K562 (cell line): ENCODE results near the gene BST1. TPM values are rescaled to one million over a fixed set of nuclear protein-coding genes. Genes with fewer than 3 reads are reported as not detected.

ENCODE experiments used
- ATAC-seq: fragments of 200-7000 bp; cut with Tn5 transposase; 3 replicates; pipeline ENCODE4 v1.9.1; 2020; ENCODE audit warnings: moderate library complexity
- BruUV-seq: library from RNA; stranded (reverse); fragments of 400-500 nt; replicated peaks from 2 replicates; lab custom pipeline; 2021; lab: Mats Ljungman, UMichigan
- CTCF ChIA-PET: fragments of 300-600 bp; formaldehyde crosslinking; extraction: SDS; loops from one replicate; lab custom pipeline; 2021; ENCODE audit warnings: low intra/inter-chr PET ratio; lab: Yijun Ruan, JAX
- POLR2A ChIA-PET: fragments of 300-600, 350-650 bp; sonication (Branson Sonifier 250); formaldehyde crosslinking; extraction: SDS; loops from one replicate; lab custom pipeline; 2021; ENCODE audit warnings: antibody characterized with exemption, inconsistent platforms; lab: Yijun Ruan, JAX
- DNase-seq, 4 experiments: peaks; one replicate each; pipeline versions ENCODE4 v3.0.0 to v3.0.0-alpha.2; 2011 to 2018; ENCODE audit warnings: low spot score in 3 of 4, mixed read lengths in 3 of 4; ENCODE audit errors: extremely low read depth in 1 of 4
- FAIRE-seq: peaks from 2 replicates; lab custom pipeline; 2011; peaks lifted over from hg19 to GRCh38; lab: Jason Lieb, UNC
- H2AFZ ChIP-seq: 2 replicates; pipeline ENCODE4 v1.6.0; 2011; ENCODE audit warnings: low read depth, low read length, control low read depth, inconsistent platforms
- H3K27ac ChIP-seq: fragments of 200-600 bp; 3 replicates; pipeline ENCODE4 v1.8.0; 2011; ENCODE audit warnings: low read depth, mild to moderate bottlenecking, control low read depth, inconsistent platforms, low read length, moderate library complexity, mixed read lengths; ENCODE audit errors: extremely low read depth
- H3K27me3 ChIP-seq, 2 experiments: fragments of 300-600 bp in 1 of 2; 2 replicates in 1 of 2; 3 replicates in 1 of 2; pipeline versions ENCODE4 v1.6.0 to v1.8.0; 2011; ENCODE audit warnings: inconsistent platforms in 2 of 2, low read length in 2 of 2, mild to moderate bottlenecking in 1 of 2, mixed read lengths in 1 of 2, moderate library complexity in 1 of 2; ENCODE audit not compliant: control insufficient read depth in 2 of 2, insufficient read depth in 2 of 2
- H3K36me3 ChIP-seq: fragments of 300-600 bp; 3 replicates; pipeline ENCODE4 v1.8.0; 2011; ENCODE audit warnings: mild to moderate bottlenecking, low read length, inconsistent platforms; ENCODE audit not compliant: control insufficient read depth, insufficient read depth
- H3K4me1 ChIP-seq, 2 experiments: fragments of 200-600 bp in 1 of 2; replicated peaks in 1 of 2; 2 replicates in 1 of 2; 3 replicates in 1 of 2; pipeline versions ENCODE4 v1.5.1 to v1.8.0; 2011; ENCODE audit warnings: inconsistent platforms in 2 of 2, low read length in 2 of 2, mild to moderate bottlenecking in 1 of 2, mixed read lengths in 1 of 2, moderate library complexity in 1 of 2; ENCODE audit not compliant: control insufficient read depth in 2 of 2, insufficient read depth in 2 of 2
- H3K4me2 ChIP-seq: 2 replicates; pipeline ENCODE4 v1.6.1; 2011; ENCODE audit warnings: low read length, control low read depth, inconsistent platforms, mixed read lengths; ENCODE audit not compliant: insufficient read depth
- H3K4me3 ChIP-seq: fragments of 200-600 bp; sonication (generic), shearing (Covaris generic); 2 replicates; pipeline ENCODE4 v1.5.1; 2016; ENCODE audit warnings: control low read depth, inconsistent platforms
- H3K79me2 ChIP-seq: fragments of 200-600 bp; 3 replicates; pipeline ENCODE4 v1.8.0; 2011; ENCODE audit warnings: low read length, inconsistent platforms; ENCODE audit not compliant: control insufficient read depth, insufficient read depth
- H3K9ac ChIP-seq, 2 experiments: 2 replicates each; pipeline versions ENCODE4 v1.6.0 to v1.6.1; 2011; ENCODE audit warnings: low read depth in 2 of 2, low read length in 2 of 2, control low read depth in 1 of 2, inconsistent platforms in 1 of 2, mild to moderate bottlenecking in 1 of 2, mixed read lengths in 1 of 2; ENCODE audit not compliant: insufficient read depth in 1 of 2
- H3K9me1 ChIP-seq: one replicate; pipeline ENCODE4 v1.6.0; 2011; ENCODE audit warnings: inconsistent platforms, mild to moderate bottlenecking, low read length, moderate library complexity; ENCODE audit not compliant: control insufficient read depth, insufficient read depth
- H3K9me3 ChIP-seq: replicated peaks from 2 replicates; pipeline ENCODE4 v1.5.1; 2011; ENCODE audit warnings: low read depth, low read length, inconsistent platforms; ENCODE audit not compliant: control insufficient read depth, insufficient read depth
- H4K20me1 ChIP-seq: replicated peaks from 2 replicates; pipeline ENCODE4 v1.6.1; 2011; ENCODE audit warnings: low read length, inconsistent platforms, mixed read lengths; ENCODE audit not compliant: control insufficient read depth, insufficient read depth
- BDP1 ChIP-seq: IDR thresholded peaks from 3 replicates; pipeline ENCODE4 v1.6.1; 2011; ENCODE audit not compliant: insufficient read length, insufficient read depth
- EHMT2 ChIP-seq: fragments of 450-650 bp; IDR thresholded peaks from 2 replicates; pipeline ENCODE4 v1.6.1; 2018; ENCODE audit warnings: antibody characterized with exemption
- ETS2 ChIP-seq: IDR thresholded peaks from 2 replicates; pipeline ENCODE4 v1.6.1; 2016; ENCODE audit warnings: borderline replicate concordance, missing genetic modification characterization, mild to moderate bottlenecking, moderate library complexity, missing compliant biosample characterization; ENCODE audit not compliant: poor library complexity, severe bottlenecking
- MTA2 ChIP-seq: fragments of 450-650 bp; IDR thresholded peaks from 2 replicates; pipeline ENCODE4 v1.6.1; 2016; ENCODE audit warnings: low read depth
- NFRKB ChIP-seq: fragments of 450-650 bp; IDR thresholded peaks from 2 replicates; pipeline ENCODE4 v1.6.1; 2016; ENCODE audit warnings: low read depth
- POLR2AphosphoS5 ChIP-seq: IDR thresholded peaks from 2 replicates; pipeline ENCODE4 v1.6.1; 2011; ENCODE audit warnings: mild to moderate bottlenecking, low read depth, low read length, moderate library complexity; ENCODE audit not compliant: control insufficient read depth, insufficient read depth
- XRCC4 ChIP-seq: IDR thresholded peaks from one replicate; pipeline ENCODE4 v1.6.1; 2011; ENCODE audit not compliant: insufficient read depth, insufficient read length; ENCODE audit errors: extremely low read depth
- ZHX1 ChIP-seq: fragments of 150-350 bp; conservative IDR thresholded peaks from 2 replicates; pipeline ENCODE4 v1.6.1; 2014; ENCODE audit warnings: low read length
- ZNF124 ChIP-seq: sonication (generic); formaldehyde crosslinking; IDR thresholded peaks from 2 replicates; pipeline ENCODE4 v1.8.1; 2022; ENCODE audit warnings: missing genetic modification reagents
- ZNF354B ChIP-seq: fragments of 250-450 bp; sonication (Bioruptor Pico); IDR thresholded peaks from 2 replicates; pipeline ENCODE4 v1.4.0; 2020
- WGBS: fragments of 100-300 bp; shearing (Covaris generic); methylation state at CpG from one replicate; pipeline ENCODE4 v1.1.6; 2016; ENCODE audit warnings: low coverage, mixed read lengths; ENCODE audit not compliant: insufficient coverage; ENCODE audit errors: missing lambda C conversion rate; 5-methylcytosine and 5-hydroxymethylcytosine counted together
- in situ Hi-C: fragments of 300-500 bp; cut with MboI; formaldehyde crosslinking; loops from 4 replicates; pipeline ENCODE4 v1.15.0; 2018; ENCODE audit warnings: inconsistent platforms, mixed read lengths
- intact Hi-C: fragments of 100-400 bp; cut with micrococcal nuclease; formaldehyde crosslinking; loops from 2 replicates; pipeline ENCODE4 v1.14.2; 2022
- polyA plus RNA-seq, 8 experiments: library from polyadenylated mRNA; depleted of rRNA in 4 of 8; stranded (reverse) in 5 of 8; unstranded in 3 of 8; fragments of >200 nt; fragmentation: Nextera tagmentation in 2 of 8; fragmentation: Illumina TruSeq in 1 of 8; extraction: Ambion mirVana in 2 of 8; extraction: Trizol in 1 of 8; gene quantifications; 2 replicates each; pipeline versions ENCODE4 v1.2.1 to v1.2.3, GENCODE V29; 2011 to 2014; ENCODE audit warnings: inconsistent platforms in 1 of 8, missing spikeins in 1 of 8
- total RNA-seq, 7 experiments: library from RNA; depleted of rRNA in 6 of 7; stranded (reverse); fragments of >200 nt in 6 of 7; fragmentation: Illumina TruSeq in 2 of 7; extraction: Trizol in 2 of 7; gene quantifications; 2 replicates each; pipeline versions ENCODE4 v1.2.1 to v1.2.3, GENCODE V29; 2011 to 2021; ENCODE audit warnings: low replicate concordance in 1 of 7
- TF ChIP-seq, protein P1 (sequence below), 3 experiments: fragments of 200-800 bp in 1 of 3; fragments of 250-450 bp in 1 of 3; fragments of 450-650 bp in 1 of 3; sonication (Bioruptor Pico) in 1 of 3; sonication (Bioruptor generic) in 1 of 3; formaldehyde crosslinking in 1 of 3; IDR thresholded peaks; 2 replicates each; pipeline versions ENCODE4 v1.6.1 to v1.8.0; 2016 to 2022; ENCODE audit warnings: mild to moderate bottlenecking in 2 of 3, missing genetic modification characterization in 2 of 3, missing compliant biosample characterization in 1 of 3, moderate library complexity in 1 of 3

BST1 gene
- total and polyA plus RNA-seq, 9 of the 15 experiments (the other 6 are each of a cell fraction or from before 2014, with no cell fraction given) = 0.04 to 0.38 (median 0.07) TPM; not detected in 6

GRCh38 chr4:15766821-15767220 lies 64.0 kb downstream of the BST1 start:
- Histone ChIP-seq H3K4me2 (no peak overlapping the region), H3K36me3 (no peaks in the 10 kb centered on the region)
- TF ChIP-seq MTA2 (no peak), XRCC4 (no peak), ZNF124 (CRISPR knock-in tag) (no peak), BDP1 (no peak), ETS2 (tag) (no peak), EHMT2 (no peak), POLR2AphosphoS5 (no peak)
- TF ChIP-seq, all 486 proteins: peak for 0
- Histone ChIP-seq H3K27me3 (peaks cover 16 to 18% of the 10 kb centered on the region in 2 experiments), H3K4me1 (no peaks in the 10 kb centered on the region), H3K9me1 (no peaks in the 10 kb centered on the region), H2AFZ (no peak overlapping the region), H3K27ac (no peak overlapping the region), H3K9me3 (no peaks in the 10 kb centered on the region), H3K9ac (no peak overlapping the region), H3K4me3 (no peak overlapping the region), H4K20me1 (no peaks in the 10 kb centered on the region), H3K79me2 (no peaks in the 10 kb centered on the region)
- WGBS = 0% methylated on average over 8 of the region's 8 CpGs
- intact Hi-C loops (no loop called here), in situ Hi-C loops (no loop called here)
- FAIRE-seq (no peak), ATAC-seq (no peak), DNase-seq (no peak)
- CTCF ChIA-PET = no interaction called here
- POLR2A ChIA-PET = no interaction called here
- no TSS peak for BruUV-seq

- H3K4me3 ChIP-seq = no peak overlapping the region
- H3K27ac ChIP-seq = no peak overlapping the region
- no peak for ATAC-seq
- H4K20me1 ChIP-seq = no peaks in the 10 kb centered on the region
- intact Hi-C loops (no loop called here), in situ Hi-C loops (no loop called here)
- H3K9me3 ChIP-seq = no peaks in the 10 kb centered on the region
- CTCF ChIA-PET = no interaction called here
- no peak overlapping the region for H3K9ac ChIP-seq
- POLR2A ChIA-PET = interaction anchor here (0.7 kb wide), 1 partner anchor 15 kb away, joined by 4 read pairs; no protein-coding TSS in a partner anchor
- peaks cover 16 to 24% of the 10 kb centered on the region in 2 experiments for H3K27me3 ChIP-seq
- FAIRE-seq = no peak
- 0% methylated on average over 2 of the region's 2 CpGs for WGBS
- no peak overlapping the region for H3K4me2 ChIP-seq
- H3K79me2 ChIP-seq = no peaks in the 10 kb centered on the region
- no peak for DNase-seq
- no peaks in the 10 kb centered on the region for H3K36me3 ChIP-seq
- H2AFZ ChIP-seq = no peak overlapping the region
- no TSS peak for BruUV-seq
- H3K4me1 ChIP-seq = no peaks in the 10 kb centered on the region
- no peaks in the 10 kb centered on the region for H3K9me1 ChIP-seq
- TF ChIP-seq, protein P1, sequence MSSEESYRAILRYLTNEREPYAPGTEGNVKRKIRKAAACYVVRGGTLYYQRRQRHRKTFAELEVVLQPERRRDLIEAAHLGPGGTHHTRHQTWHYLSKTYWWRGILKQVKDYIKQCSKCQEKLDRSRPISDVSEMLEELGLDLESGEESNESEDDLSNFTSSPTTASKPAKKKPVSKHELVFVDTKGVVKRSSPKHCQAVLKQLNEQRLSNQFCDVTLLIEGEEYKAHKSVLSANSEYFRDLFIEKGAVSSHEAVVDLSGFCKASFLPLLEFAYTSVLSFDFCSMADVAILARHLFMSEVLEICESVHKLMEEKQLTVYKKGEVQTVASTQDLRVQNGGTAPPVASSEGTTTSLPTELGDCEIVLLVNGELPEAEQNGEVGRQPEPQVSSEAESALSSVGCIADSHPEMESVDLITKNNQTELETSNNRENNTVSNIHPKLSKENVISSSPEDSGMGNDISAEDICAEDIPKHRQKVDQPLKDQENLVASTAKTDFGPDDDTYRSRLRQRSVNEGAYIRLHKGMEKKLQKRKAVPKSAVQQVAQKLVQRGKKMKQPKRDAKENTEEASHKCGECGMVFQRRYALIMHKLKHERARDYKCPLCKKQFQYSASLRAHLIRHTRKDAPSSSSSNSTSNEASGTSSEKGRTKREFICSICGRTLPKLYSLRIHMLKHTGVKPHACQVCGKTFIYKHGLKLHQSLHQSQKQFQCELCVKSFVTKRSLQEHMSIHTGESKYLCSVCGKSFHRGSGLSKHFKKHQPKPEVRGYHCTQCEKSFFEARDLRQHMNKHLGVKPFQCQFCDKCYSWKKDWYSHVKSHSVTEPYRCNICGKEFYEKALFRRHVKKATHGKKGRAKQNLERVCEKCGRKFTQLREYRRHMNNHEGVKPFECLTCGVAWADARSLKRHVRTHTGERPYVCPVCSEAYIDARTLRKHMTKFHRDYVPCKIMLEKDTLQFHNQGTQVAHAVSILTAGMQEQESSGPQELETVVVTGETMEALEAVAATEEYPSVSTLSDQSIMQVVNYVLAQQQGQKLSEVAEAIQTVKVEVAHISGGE (CRISPR knock-in tag; IDR thresholded peaks at IDR 0.05) = no peak
- TF ChIP-seq NFRKB = no peak
- no peak for TF ChIP-seq ZHX1
- TF ChIP-seq ZNF354B (CRISPR knock-in tag) = no peak
These were observed 66.3 kb downstream of the BST1 start for GRCh38 chr4:15769202-15769601.
